Breast epithelium (tissue), 3 donors: ENCODE results near the gene KIZ.

Experiments used
- POLR2A ChIP-seq: fragments of 450-650 bp; IDR thresholded peaks from one replicate; pipeline ENCODE4 v1.6.1; 2016; ENCODE audit warnings: antibody characterized with exemption, mild to moderate bottlenecking, moderate library complexity
- TF ChIP-seq, protein P1 (sequence below), 3 donors: fragments of 450-650 bp; IDR thresholded peaks; one replicate each; pipeline ENCODE4 v1.5.1; 2016 to 2017; ENCODE audit warnings: antibody characterized with exemption in 3 of 3, mild to moderate bottlenecking in 3 of 3, moderate library complexity in 3 of 3

DNA sequence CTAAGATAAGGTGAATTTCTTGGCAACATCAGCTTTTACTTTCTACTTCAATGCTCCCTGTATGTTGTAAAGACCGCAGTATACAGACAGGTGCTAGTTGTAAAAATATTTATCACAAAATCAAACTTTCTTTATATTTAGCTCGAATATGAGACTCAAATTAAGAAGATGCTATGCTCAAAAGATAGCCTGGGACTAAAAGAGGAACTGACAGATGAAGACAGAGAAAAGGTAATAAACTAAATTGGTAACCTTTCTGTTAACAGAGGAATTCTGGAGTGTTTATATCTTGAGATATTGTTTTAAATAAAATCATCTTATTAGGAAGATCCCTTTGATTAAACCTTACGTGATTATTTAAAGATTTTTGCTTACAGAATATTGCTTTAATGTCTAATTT, 19.5 kb downstream of the KIZ start:
- TF ChIP-seq, protein P1, sequence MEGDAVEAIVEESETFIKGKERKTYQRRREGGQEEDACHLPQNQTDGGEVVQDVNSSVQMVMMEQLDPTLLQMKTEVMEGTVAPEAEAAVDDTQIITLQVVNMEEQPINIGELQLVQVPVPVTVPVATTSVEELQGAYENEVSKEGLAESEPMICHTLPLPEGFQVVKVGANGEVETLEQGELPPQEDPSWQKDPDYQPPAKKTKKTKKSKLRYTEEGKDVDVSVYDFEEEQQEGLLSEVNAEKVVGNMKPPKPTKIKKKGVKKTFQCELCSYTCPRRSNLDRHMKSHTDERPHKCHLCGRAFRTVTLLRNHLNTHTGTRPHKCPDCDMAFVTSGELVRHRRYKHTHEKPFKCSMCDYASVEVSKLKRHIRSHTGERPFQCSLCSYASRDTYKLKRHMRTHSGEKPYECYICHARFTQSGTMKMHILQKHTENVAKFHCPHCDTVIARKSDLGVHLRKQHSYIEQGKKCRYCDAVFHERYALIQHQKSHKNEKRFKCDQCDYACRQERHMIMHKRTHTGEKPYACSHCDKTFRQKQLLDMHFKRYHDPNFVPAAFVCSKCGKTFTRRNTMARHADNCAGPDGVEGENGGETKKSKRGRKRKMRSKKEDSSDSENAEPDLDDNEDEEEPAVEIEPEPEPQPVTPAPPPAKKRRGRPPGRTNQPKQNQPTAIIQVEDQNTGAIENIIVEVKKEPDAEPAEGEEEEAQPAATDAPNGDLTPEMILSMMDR (IDR thresholded peaks at IDR 0.05), result no peak
- TF ChIP-seq POLR2A, result no peak
